Kidney epithelial cell (primary cell): ENCODE results near the gene CLSTN3. TPM values are rescaled to one million over a fixed set of nuclear protein-coding genes. Genes with fewer than 3 reads are reported as not detected.
"Not testable (repeated sequence)": the region's sequence is repeated elsewhere in the genome, so short reads cannot be mapped to it uniquely, and the experiment has no call there.

ENCODE experiments used
- DNase-seq: peaks from one replicate; pipeline ENCODE4 v3.0.0-alpha.2; 2010; ENCODE audit warnings: low read depth
- H3K27me3 ChIP-seq: 2 replicates; pipeline ENCODE4 v1.6.0; 2011; ENCODE audit warnings: low read length; ENCODE audit not compliant: control insufficient read depth, insufficient read depth
- H3K36me3 ChIP-seq: 2 replicates; pipeline ENCODE4 v1.5.1; 2011; ENCODE audit warnings: low read length; ENCODE audit not compliant: control insufficient read depth, insufficient read depth
- H3K4me3 ChIP-seq: 2 replicates; pipeline ENCODE4 v1.5.1; 2011; ENCODE audit warnings: low read depth, mild to moderate bottlenecking, control low read depth, low read length
- CTCF ChIP-seq: IDR thresholded peaks from 2 replicates; pipeline ENCODE4 v1.5.1; 2011; ENCODE audit warnings: mild to moderate bottlenecking, moderate library complexity, low read length, control low read depth, inconsistent platforms; ENCODE audit not compliant: insufficient read depth, poor library complexity, severe bottlenecking
- total RNA-seq: library from RNA; depleted of rRNA; stranded (reverse); fragments of >200 nt; gene quantifications from 2 replicates; pipeline ENCODE4 v1.2.3, GENCODE V29; 2015

The CLSTN3 gene
- total RNA-seq, 1 donor from 2014 or later, result 61.3 TPM

GRCh38 chr12:7101694-7102131 is 28.5 kb upstream of the CLSTN3 start:
- peaks cover 2% of the 10 kb centered on the region for H3K36me3 ChIP-seq
- H3K4me3 ChIP-seq, result no peak overlapping the region
- no peak for TF ChIP-seq CTCF
- DNase-seq, result no peak
- H3K27me3 ChIP-seq, result no peaks in the 10 kb centered on the region

- H3K27me3 ChIP-seq, result no peaks in the 10 kb centered on the region
- TF ChIP-seq CTCF, result no peak
- H3K36me3 ChIP-seq, result peaks cover 2% of the 10 kb centered on the region
- no peak for DNase-seq
- no peak overlapping the region for H3K4me3 ChIP-seq
Observed at GRCh38 chr12:7102582-7102981, 27.6 kb upstream of the CLSTN3 start.

- no peak for TF ChIP-seq CTCF
- no peaks in the 10 kb centered on the region for H3K27me3 ChIP-seq
- peaks cover 2% of the 10 kb centered on the region for H3K36me3 ChIP-seq
- H3K4me3 ChIP-seq, result no peak overlapping the region
- DNase-seq, result no peak
Observed at GRCh38 chr12:7103837-7104584, 26.2 kb upstream of the CLSTN3 start.

- peaks cover 1% of the 10 kb centered on the region for H3K36me3 ChIP-seq
Observed at GRCh38 chr12:7106082-7106481, 24.1 kb upstream of the CLSTN3 start.

GRCh38 chr12:7107181-7107580 is 23.0 kb upstream of the CLSTN3 start:
- not testable (repeated sequence) for H3K27me3 ChIP-seq, H3K4me3 ChIP-seq, H3K36me3 ChIP-seq, DNase-seq

More at GRCh38 chr12:7106082-7106481, 24.1 kb upstream of the CLSTN3 start:
- Histone ChIP-seq H3K27me3 (no peaks in the 10 kb centered on the region), H3K4me3 (no peak overlapping the region)
- TF ChIP-seq CTCF, result no peak
- DNase-seq, result no peak

DNA sequence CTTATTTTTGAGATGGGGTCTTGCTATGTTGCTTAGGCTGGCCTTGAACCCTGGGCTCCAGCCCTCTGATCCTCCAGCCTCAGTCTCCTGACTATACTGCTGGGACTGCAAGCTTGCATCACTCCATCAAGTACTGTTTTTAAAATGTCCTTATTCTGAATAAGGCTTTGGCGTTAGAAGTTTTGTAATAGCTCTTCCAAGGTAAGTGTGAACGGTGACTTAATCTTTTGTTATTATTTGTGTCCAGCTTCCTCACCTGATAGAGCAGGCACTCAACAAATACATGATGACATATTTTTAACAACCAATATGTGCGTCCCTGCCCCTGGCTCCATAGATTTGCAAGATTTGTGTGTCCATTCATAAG is 22.6 kb upstream of the CLSTN3 start:
- DNase-seq, result no peak
- Histone ChIP-seq H3K36me3 (peaks cover 1% of the 10 kb centered on the region), H3K4me3 (peak overlapping the region; percentile 58), H3K27me3 (no peaks in the 10 kb centered on the region)
- no peak for TF ChIP-seq CTCF
